H1 (cell line): ENCODE data around the gene RAB44. TPM values are rescaled to one million over a fixed set of nuclear protein-coding genes. Genes with fewer than 3 reads are reported as not detected.

Experiments
- CTCF ChIA-PET: fragments of 300-600 bp; sonication (Branson Sonifier 250); formaldehyde crosslinking; loops from one replicate; lab custom pipeline; 2021; ENCODE audit not compliant: partially characterized antibody; lab: Charles Lee
- POLR2A ChIA-PET: fragments of 300-600 bp; sonication (Branson Sonifier 250); formaldehyde crosslinking; loops from one replicate; lab custom pipeline; 2021; ENCODE audit warnings: inconsistent platforms; ENCODE audit not compliant: partially characterized antibody; lab: Charles Lee
- DNase-seq, 2 experiments: peaks; one replicate each; pipeline versions ENCODE4 v3.0.0 to v3.0.0-alpha.2; 2010 to 2022; ENCODE audit warnings: low spot score in 2 of 2, low read depth in 1 of 2, mixed read lengths in 1 of 2
- FAIRE-seq: peaks from 2 replicates; lab custom pipeline; 2011; peaks lifted over from hg19 to GRCh38; lab: Jason Lieb, UNC
- H2AFZ ChIP-seq: 2 replicates; pipeline ENCODE4 v1.8.1; 2012; ENCODE audit warnings: low read length, inconsistent platforms
- H2AK5ac ChIP-seq: 2 replicates; pipeline ENCODE4 v1.6.1; 2013; ENCODE audit warnings: low read depth, low read length
- H2BK120ac ChIP-seq: replicated peaks from 2 replicates; pipeline ENCODE3; 2013; ENCODE audit warnings: low read depth, low read length, inconsistent platforms
- H2BK12ac ChIP-seq: 2 replicates; pipeline ENCODE4 v1.6.1; 2013; ENCODE audit warnings: low read depth, low read length
- H2BK15ac ChIP-seq: 2 replicates; pipeline ENCODE4 v1.6.1; 2013; ENCODE audit warnings: low read length
- H2BK20ac ChIP-seq: 2 replicates; pipeline ENCODE4 v1.6.1; 2013; ENCODE audit warnings: low read length
- H2BK5ac ChIP-seq: 2 replicates; pipeline ENCODE4 v1.6.1; 2013; ENCODE audit warnings: low read depth, low read length
- H3K14ac ChIP-seq: 2 replicates; pipeline ENCODE4 v1.6.1; 2013; ENCODE audit warnings: inconsistent platforms; ENCODE audit not compliant: insufficient read length
- H3K18ac ChIP-seq: 2 replicates; pipeline ENCODE4 v1.6.1; 2013; ENCODE audit warnings: low read length; ENCODE audit errors: extremely low read depth
- H3K23ac ChIP-seq: 2 replicates; pipeline ENCODE4 v1.6.1; 2013; ENCODE audit warnings: inconsistent platforms; ENCODE audit not compliant: insufficient read length
- H3K23me2 ChIP-seq: 2 replicates; pipeline ENCODE4 v1.6.1; 2013; ENCODE audit warnings: low read depth, low read length
- H3K27ac ChIP-seq: 2 replicates; pipeline ENCODE4 v1.6.1; 2011; ENCODE audit warnings: low read depth, low read length, inconsistent platforms
- H3K27me3 ChIP-seq, 4 experiments: replicated peaks in 1 of 4; 1 replicate in 1 of 4; 2 replicates in 3 of 4; pipeline versions ENCODE4 v1.6.1 to v1.8.1; 2011 to 2013; ENCODE audit warnings: low read length in 3 of 4, mild to moderate bottlenecking in 3 of 4, inconsistent platforms in 2 of 4, mixed read lengths in 2 of 4, moderate library complexity in 1 of 4; ENCODE audit not compliant: control insufficient read depth in 3 of 4, insufficient read depth in 3 of 4; ENCODE audit errors: extremely low read depth in 1 of 4
- H3K36me3 ChIP-seq, 4 experiments: 2 replicates each; pipeline versions ENCODE4 v1.6.1 to v1.8.1; 2011 to 2013; ENCODE audit warnings: mild to moderate bottlenecking in 4 of 4, low read length in 3 of 4, moderate library complexity in 2 of 4, control low read depth in 1 of 4, inconsistent platforms in 1 of 4; ENCODE audit not compliant: insufficient read depth in 4 of 4, control insufficient read depth in 2 of 4
- H3K4ac ChIP-seq: replicated peaks from 2 replicates; pipeline ENCODE3; 2013; ENCODE audit warnings: low read length, low read depth, mixed read lengths, inconsistent platforms; ENCODE audit not compliant: insufficient read length
- H3K4me1 ChIP-seq, 4 experiments: replicated peaks in 1 of 4; 1 replicate in 1 of 4; 2 replicates in 3 of 4; pipeline versions ENCODE4 v1.6.1 to v1.8.1; 2011 to 2013; ENCODE audit warnings: low read length in 3 of 4, inconsistent platforms in 2 of 4, mixed read lengths in 1 of 4; ENCODE audit not compliant: insufficient read depth in 4 of 4, control insufficient read depth in 3 of 4
- H3K4me2 ChIP-seq, 2 experiments: 2 replicates each; pipeline versions ENCODE4 v1.6.1 to v1.8.1; 2011 to 2013; ENCODE audit warnings: low read depth in 2 of 2, low read length in 2 of 2, control low read depth in 1 of 2, inconsistent platforms in 1 of 2, mild to moderate bottlenecking in 1 of 2; ENCODE audit not compliant: insufficient read depth in 1 of 2
- H3K4me3 ChIP-seq, 4 experiments: fragments of 200-600, 300-600 bp in 1 of 4; sonication (generic), shearing (Covaris generic), sonication (Bioruptor Twin) in 1 of 4; 2 replicates each; pipeline versions ENCODE4 v1.5.1 to v1.8.1; 2011 to 2016; ENCODE audit warnings: low read length in 4 of 4, low read depth in 3 of 4, control low read depth in 2 of 4, inconsistent platforms in 2 of 4, mild to moderate bottlenecking in 2 of 4, mixed read lengths in 1 of 4, moderate library complexity in 1 of 4; ENCODE audit not compliant: insufficient read depth in 2 of 4; ENCODE audit errors: extremely low read depth in 1 of 4
- H3K56ac ChIP-seq: replicated peaks from 2 replicates; pipeline ENCODE3; 2013; ENCODE audit warnings: low read depth, mild to moderate bottlenecking, mixed read lengths, low read length, inconsistent platforms; ENCODE audit not compliant: insufficient read length
- H3K79me1 ChIP-seq: 2 replicates; pipeline ENCODE4 v1.6.1; 2013; ENCODE audit warnings: low read depth, low read length, control low read depth
- H3K79me2 ChIP-seq, 2 experiments: 2 replicates each; pipeline versions ENCODE4 v1.6.1 to v1.8.1; 2012 to 2013; ENCODE audit warnings: low read length in 2 of 2, mild to moderate bottlenecking in 2 of 2, inconsistent platforms in 1 of 2; ENCODE audit not compliant: insufficient read depth in 2 of 2, control insufficient read depth in 1 of 2
- H3K9ac ChIP-seq, 4 experiments: replicated peaks in 1 of 4; 1 replicate in 1 of 4; 2 replicates in 3 of 4; pipeline versions ENCODE4 v1.6.1 to v1.8.1; 2011 to 2013; ENCODE audit warnings: low read depth in 3 of 4, low read length in 3 of 4, control low read depth in 2 of 4, mild to moderate bottlenecking in 2 of 4, moderate library complexity in 2 of 4, inconsistent platforms in 1 of 4; ENCODE audit errors: extremely low read depth in 1 of 4
- H3K9me3 ChIP-seq, 2 experiments: 2 replicates each; pipeline versions ENCODE4 v1.6.1 to v1.8.1; 2012 to 2013; ENCODE audit warnings: mild to moderate bottlenecking in 2 of 2, moderate library complexity in 2 of 2, control low read depth in 1 of 2, inconsistent platforms in 1 of 2, low read depth in 1 of 2, low read length in 1 of 2, mixed read lengths in 1 of 2; ENCODE audit not compliant: insufficient read depth in 2 of 2
- H4K20me1 ChIP-seq, 2 experiments: replicated peaks in 1 of 2; 2 replicates each; pipeline versions ENCODE3 to v1.8.1; 2011 to 2013; ENCODE audit warnings: inconsistent platforms in 2 of 2, low read length in 2 of 2, mild to moderate bottlenecking in 1 of 2; ENCODE audit not compliant: insufficient read depth in 2 of 2, control insufficient read depth in 1 of 2
- H4K5ac ChIP-seq: 2 replicates; pipeline ENCODE4 v1.6.1; 2013; ENCODE audit warnings: low read length, low read depth, mixed read lengths, inconsistent platforms; ENCODE audit not compliant: insufficient read length
- H4K8ac ChIP-seq: 2 replicates; pipeline ENCODE4 v1.8.0; 2013; ENCODE audit warnings: mild to moderate bottlenecking, moderate library complexity, low read length, inconsistent platforms; ENCODE audit not compliant: insufficient read depth; ENCODE audit errors: extremely low read depth
- H4K91ac ChIP-seq: replicated peaks from 2 replicates; pipeline ENCODE3; 2013; ENCODE audit warnings: low read length, mixed read lengths, inconsistent platforms; ENCODE audit not compliant: insufficient read length
- CTBP2 ChIP-seq: IDR thresholded peaks from 2 replicates; pipeline ENCODE4 v1.7.0; 2011; ENCODE audit warnings: borderline replicate concordance, mild to moderate bottlenecking, moderate library complexity, mixed read lengths, low read length; ENCODE audit not compliant: insufficient read depth, insufficient read length
- CTCF ChIP-seq, 3 experiments: IDR thresholded peaks; 1 replicate in 2 of 3; 2 replicates in 1 of 3; pipeline versions ENCODE4 v1.5.1 to v1.6.1; 2011; ENCODE audit warnings: low read length in 3 of 3, mild to moderate bottlenecking in 3 of 3, inconsistent platforms in 2 of 3, low read depth in 1 of 3, moderate library complexity in 1 of 3; ENCODE audit not compliant: insufficient read depth in 1 of 3; ENCODE audit errors: control extremely low read depth in 1 of 3
- EGR1 ChIP-seq: IDR thresholded peaks from 2 replicates; pipeline ENCODE4 v1.6.1; 2011; ENCODE audit warnings: low read depth, low read length, borderline replicate concordance
- GTF2F1 ChIP-seq: IDR thresholded peaks from 2 replicates; pipeline ENCODE4 v1.6.1; 2012; ENCODE audit warnings: low read depth, low read length, improper control_type of control experiment, borderline replicate concordance
- KDM5A ChIP-seq: fragments of 200-600 bp; IDR thresholded peaks from 2 replicates; pipeline ENCODE4 v1.7.1; 2012; ENCODE audit warnings: mild to moderate bottlenecking, low read length, inconsistent platforms, mixed read lengths
- SP2 ChIP-seq: IDR thresholded peaks from 2 replicates; pipeline ENCODE4 v1.6.1; 2012; ENCODE audit warnings: mild to moderate bottlenecking, low read length, inconsistent platforms
- SP4 ChIP-seq: IDR thresholded peaks from 2 replicates; pipeline ENCODE4 v1.6.1; 2012; ENCODE audit warnings: low read length, inconsistent platforms
- TAF1 ChIP-seq: IDR thresholded peaks from 2 replicates; pipeline ENCODE4 v1.6.1; 2011; ENCODE audit warnings: mild to moderate bottlenecking, low read depth, low read length
- TCF12 ChIP-seq: IDR thresholded peaks from 2 replicates; pipeline ENCODE4 v1.6.1; 2011; ENCODE audit warnings: low read depth, mild to moderate bottlenecking, low read length
- WGBS, 2 experiments: shearing (Covaris generic) in 1 of 2; methylation state at CpG; one replicate each; pipeline versions ENCODE4 v1.1.6 to v1.1.7; 2013 to 2015; ENCODE audit warnings: low lambda C conversion rate in 2 of 2, mixed read lengths in 2 of 2, inconsistent platforms in 1 of 2, low coverage in 1 of 2, missing lambda C conversion rate in 1 of 2; ENCODE audit not compliant: insufficient replicate concordance in 2 of 2, insufficient coverage in 1 of 2, insufficient read length in 1 of 2; ENCODE audit errors: extremely low coverage in 1 of 2, missing lambda C conversion rate in 1 of 2; 5-methylcytosine and 5-hydroxymethylcytosine counted together
- polyA plus RNA-seq, 7 experiments: library from polyadenylated mRNA; depleted of rRNA in 3 of 7; stranded (reverse) in 5 of 7; unstranded in 2 of 7; fragments of >200 nt in 5 of 7; fragments of 200-250 nt in 2 of 7; gene quantifications; 1 replicate in 5 of 7; 2 replicates in 1 of 7; 4 replicates in 1 of 7; pipeline versions ENCODE4 v1.2.1 to v1.2.3, GENCODE V29; 2011 to 2013; ENCODE audit warnings: missing spikeins in 2 of 7, mixed read lengths in 2 of 7
- total RNA-seq: library from RNA; stranded (reverse); fragmentation: NEBNext Ultra II Directional; extraction: Animal tissue kit (Norgen Biotek cat#: 25700); gene quantifications from 2 replicates; pipeline ENCODE4 v1.2.1, GENCODE V29; 2021

Gene RAB44
- total and polyA plus RNA-seq, 2 of the 8 experiments (the other 6 are each of a cell fraction or from before 2014, with no cell fraction given) = 0.02 TPM; not detected in 1

DNA sequence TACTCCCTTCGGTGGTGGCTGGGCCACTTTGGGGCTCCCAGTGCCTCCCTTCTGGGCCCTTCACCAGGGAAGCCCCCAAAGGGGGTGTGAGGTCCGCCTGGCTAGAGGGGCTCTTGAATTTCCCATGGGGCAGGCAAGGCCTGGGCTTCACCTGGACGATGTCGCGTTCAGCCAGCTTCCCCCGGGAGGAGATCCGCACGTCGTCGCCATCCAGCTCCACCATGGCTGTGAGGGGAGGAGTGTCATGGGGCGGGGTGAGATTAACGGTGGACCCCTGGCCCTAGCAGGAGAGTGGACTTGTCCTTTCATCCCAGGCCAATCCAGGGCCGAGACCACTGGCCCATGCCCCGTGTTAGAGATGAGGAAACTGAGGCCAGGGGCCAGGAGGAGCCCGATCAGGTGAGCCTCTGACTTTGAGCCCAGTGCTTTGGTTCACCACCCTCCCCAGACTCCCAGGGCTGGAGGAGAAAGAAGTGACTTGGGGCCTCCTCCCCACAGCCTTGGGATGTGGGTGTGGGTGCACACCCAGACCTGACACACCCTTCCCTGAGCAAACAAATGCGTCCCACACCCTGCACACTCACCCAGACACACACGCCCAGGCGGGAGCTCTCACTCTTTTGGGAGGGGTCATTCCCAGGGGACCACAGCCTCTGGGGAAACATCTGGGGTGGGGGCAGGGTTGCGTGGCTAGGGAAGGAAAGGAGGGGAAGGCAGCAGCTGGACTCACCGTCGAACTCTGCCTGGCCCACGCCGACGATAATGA, 46.1 kb downstream of the RAB44 start:
- H2BK120ac ChIP-seq = no peak overlapping the region
- no peak for DNase-seq
- no peaks in the 10 kb centered on the region for H3K79me1 ChIP-seq
- H2BK5ac ChIP-seq = no peak overlapping the region
- H4K5ac ChIP-seq = no peak overlapping the region
- H3K27me3 ChIP-seq = no peaks in the 10 kb centered on the region; a peak in 1 of 7 replicates
- no peaks in the 10 kb centered on the region for H3K79me2 ChIP-seq
- no peaks in the 10 kb centered on the region for H4K20me1 ChIP-seq
- 92% methylated on average over 22 of the region's 24 CpGs; no CpG with 5 or more reads in 1 of the 2 experiments for WGBS, 2 experiments
- H3K36me3 ChIP-seq = no peaks in the 10 kb centered on the region
- peak overlapping the region; percentile 53; the same call in 1 of the 2 replicates for H4K8ac ChIP-seq
- FAIRE-seq = no peak
- H3K23me2 ChIP-seq = no peaks in the 10 kb centered on the region
- ChIA-PET CTCF (interaction anchor here (1.6 to 4.4 kb wide), 4 partner anchors 8 to 106 kb away, joined by 5 to 17 read pairs (median 10); no protein-coding TSS in a partner anchor), POLR2A (interaction anchor here (1.2 kb wide), 1 partner anchor 140 kb away, joined by 3 read pairs; no protein-coding TSS in a partner anchor)
- H2BK20ac ChIP-seq = no peak overlapping the region
- no peak overlapping the region for H3K4ac ChIP-seq
- H2AK5ac ChIP-seq = no peak overlapping the region
- no peak overlapping the region for H2BK15ac ChIP-seq
- H4K91ac ChIP-seq = no peak overlapping the region
- no peak overlapping the region; the same call in 1 of the 2 replicates for H3K27ac ChIP-seq
- H3K4me1 ChIP-seq = no peaks in the 10 kb centered on the region; a peak in 1 of 7 replicates
- H3K18ac ChIP-seq = no peak overlapping the region
- no peak overlapping the region for H3K14ac ChIP-seq
- no peak overlapping the region for H2BK12ac ChIP-seq
- 0 out of 4 replicates have a peak, but pooled peaks cover 0 to 3% of the 10 kb centered on the region in 2 experiments for H3K9me3 ChIP-seq
- no peak overlapping the region for H3K4me3 ChIP-seq
- H3K56ac ChIP-seq = no peak overlapping the region
- no peak overlapping the region for H2AFZ ChIP-seq
- no peak overlapping the region for H3K23ac ChIP-seq
- no peak overlapping the region for H3K9ac ChIP-seq
- no peak overlapping the region for H3K4me2 ChIP-seq
- no peak for TF ChIP-seq SP2
- TF ChIP-seq CTBP2 = no peak
- TF ChIP-seq CTCF (IDR thresholded peaks at IDR 0.05; ENCODE audit: control extremely low read depth in 1 of 3, insufficient read depth in 1 of 3, low read depth in 1 of 3, low read length in 3 of 3) = no peak
- no peak for TF ChIP-seq TAF1
- no peak for TF ChIP-seq KDM5A
- no peak for TF ChIP-seq TCF12
- no peak for TF ChIP-seq SP4
- TF ChIP-seq GTF2F1 = no peak
- TF ChIP-seq EGR1 = no peak
